Measurements from ENCODE around the gene KLHL40. TPM values are rescaled to one million over a fixed set of nuclear protein-coding genes. Genes with fewer than 3 reads are reported as not detected.

Gene KLHL40
- total and polyA plus RNA-seq, 11 donors = 0.19 to 6.8 (median 0.73) TPM; not detected in 1

DNA sequence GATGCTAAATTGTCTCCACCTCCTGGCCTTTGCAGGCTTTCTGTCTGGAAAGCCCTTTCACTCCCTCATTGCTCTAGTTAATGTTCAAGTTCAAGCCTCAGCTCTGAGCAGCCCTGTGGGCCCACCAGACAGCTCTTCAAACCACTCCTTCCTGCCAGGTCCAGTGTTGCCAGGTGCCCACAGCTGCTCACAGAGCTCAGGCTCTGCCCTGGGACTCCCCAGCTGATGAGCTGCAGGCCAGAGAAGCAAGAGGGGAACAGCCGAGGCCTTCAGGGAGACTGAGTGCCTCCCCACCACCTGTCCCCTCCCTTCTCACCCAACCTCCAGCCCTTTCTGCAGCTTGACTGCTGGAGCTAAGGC, 33.1 kb upstream of the KLHL40 start:
- WGBS, 4 donors = 25 to 50% (median 38%) methylated on average over 1 of the region's 1 CpG
- peak overlapping the region in 11 of 12 donors; percentile 84 to 99 (median 96) for H3K27ac ChIP-seq
- H3K4me1 ChIP-seq = peaks cover 11 to 85% (median 51%) of the 10 kb centered on the region in 12 donors
- TF ChIP-seq POLR2A (IDR thresholded peaks at IDR 0.05) = no peak
- TF ChIP-seq, protein P1, sequence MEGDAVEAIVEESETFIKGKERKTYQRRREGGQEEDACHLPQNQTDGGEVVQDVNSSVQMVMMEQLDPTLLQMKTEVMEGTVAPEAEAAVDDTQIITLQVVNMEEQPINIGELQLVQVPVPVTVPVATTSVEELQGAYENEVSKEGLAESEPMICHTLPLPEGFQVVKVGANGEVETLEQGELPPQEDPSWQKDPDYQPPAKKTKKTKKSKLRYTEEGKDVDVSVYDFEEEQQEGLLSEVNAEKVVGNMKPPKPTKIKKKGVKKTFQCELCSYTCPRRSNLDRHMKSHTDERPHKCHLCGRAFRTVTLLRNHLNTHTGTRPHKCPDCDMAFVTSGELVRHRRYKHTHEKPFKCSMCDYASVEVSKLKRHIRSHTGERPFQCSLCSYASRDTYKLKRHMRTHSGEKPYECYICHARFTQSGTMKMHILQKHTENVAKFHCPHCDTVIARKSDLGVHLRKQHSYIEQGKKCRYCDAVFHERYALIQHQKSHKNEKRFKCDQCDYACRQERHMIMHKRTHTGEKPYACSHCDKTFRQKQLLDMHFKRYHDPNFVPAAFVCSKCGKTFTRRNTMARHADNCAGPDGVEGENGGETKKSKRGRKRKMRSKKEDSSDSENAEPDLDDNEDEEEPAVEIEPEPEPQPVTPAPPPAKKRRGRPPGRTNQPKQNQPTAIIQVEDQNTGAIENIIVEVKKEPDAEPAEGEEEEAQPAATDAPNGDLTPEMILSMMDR (IDR thresholded peaks at IDR 0.05) = no peak
- ATAC-seq (no peak), DNase-seq (no peak)
- no peaks in the 10 kb centered on the region for H3K9me3 ChIP-seq
- H3K4me3 ChIP-seq = peak overlapping the region in 9 of 12 donors; percentile 68 to 99 (median 89)
- peaks cover 0 to 34% (median 27%) of the 10 kb centered on the region in 9 donors for H3K36me3 ChIP-seq
- no peaks in the 10 kb centered on the region for H3K27me3 ChIP-seq
- intact Hi-C loops (cut with DNase I) = loop anchor here (2.0 to 10.0 kb wide), 6 partner anchors 50 to 90 kb away; partner anchors contain the start of genes NKTR (in 7 of the 10) and SEC22C (in 2 of the 10)

DNA sequence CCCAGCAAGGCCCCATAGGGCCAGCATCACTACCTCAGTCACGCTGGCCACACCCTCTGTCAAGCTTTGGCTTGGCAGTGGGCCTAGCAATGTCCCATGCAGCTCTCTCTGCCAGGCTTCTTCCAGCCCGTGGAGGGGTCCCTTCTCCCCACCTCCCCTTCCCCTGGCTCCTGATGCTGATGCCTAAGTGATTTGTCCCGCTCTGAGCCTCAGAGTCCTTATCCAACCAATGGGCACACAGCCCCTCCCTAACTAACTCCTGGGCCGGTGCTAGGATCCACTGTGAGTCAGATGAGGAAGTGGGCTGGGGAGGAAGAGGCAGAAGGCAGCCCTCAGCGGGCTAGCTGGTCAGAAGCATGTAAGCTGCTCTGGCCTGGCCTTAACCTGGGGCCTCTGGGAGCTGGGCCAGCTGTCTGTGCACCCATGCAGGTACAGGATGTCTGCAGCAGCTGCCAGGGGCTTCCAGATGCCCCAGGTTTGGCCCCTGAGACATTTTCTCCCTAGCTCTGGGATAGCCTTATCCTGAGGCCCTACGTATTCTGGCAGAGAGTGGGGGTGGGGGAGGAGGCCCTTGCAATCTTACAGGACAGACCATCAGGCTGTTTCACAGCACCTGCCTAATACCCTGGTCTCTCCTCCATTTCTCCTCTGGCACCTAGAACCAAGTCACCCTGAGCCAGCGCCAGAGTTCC, 32.6 kb upstream of the KLHL40 start:
- Histone ChIP-seq H3K27me3 (no peaks in the 10 kb centered on the region), H3K4me1 (peaks cover 11 to 88% (median 51%) of the 10 kb centered on the region in 12 donors), H3K27ac (peak overlapping the region; percentile 84 to 99 (median 94)), H3K4me3 (peak overlapping the region in 11 of 12 donors; percentile 68 to 99 (median 89)), H3K36me3 (peaks cover 0 to 29% (median 21%) of the 10 kb centered on the region in 9 donors), H3K9me3 (no peaks in the 10 kb centered on the region)
- ATAC-seq (peak; percentile 16 to 58 (median 50)), DNase-seq (peak; percentile 60 to 77 (median 75))
- TF ChIP-seq, protein P1 (IDR thresholded peaks at IDR 0.05) = no peak
- peak in 1 of 2 donors; percentile 84 for TF ChIP-seq POLR2A (IDR thresholded peaks at IDR 0.05)
- intact Hi-C loops (cut with DNase I) = loop anchor here (1.0 to 10.0 kb wide), 7 partner anchors 50 to 92 kb away; partner anchors contain the start of genes NKTR (in 7 of the 10) and SEC22C (in 2 of the 10)
- WGBS, 4 donors = 8 to 22% (median 18%) methylated on average over 7 of the region's 7 CpGs

DNA sequence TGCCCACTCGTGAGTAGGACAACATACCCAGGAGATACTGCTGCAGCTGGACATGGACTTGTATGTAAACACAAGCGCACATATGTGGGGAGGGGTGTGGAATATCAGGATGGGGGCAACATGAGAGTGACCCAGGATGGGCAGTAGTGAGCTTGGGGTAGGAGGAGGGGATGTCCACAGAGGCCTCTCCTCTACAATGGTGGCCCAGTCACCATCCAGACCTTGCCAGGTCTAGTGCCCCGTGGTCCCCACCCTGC, 32.1 kb upstream of the KLHL40 start:
- WGBS, 4 donors = 21 to 35% (median 29%) methylated on average over 3 of the region's 3 CpGs
- Histone ChIP-seq H3K4me3 (peak overlapping the region; percentile 58 to 99 (median 86)), H3K27me3 (no peaks in the 10 kb centered on the region), H3K36me3 (peaks cover 0 to 25% (median 17%) of the 10 kb centered on the region in 9 donors), H3K4me1 (peaks cover 11 to 86% (median 51%) of the 10 kb centered on the region in 12 donors), H3K27ac (peak overlapping the region; percentile 84 to 99 (median 94)), H3K9me3 (no peaks in the 10 kb centered on the region)
- ATAC-seq = no peak
- DNase-seq = no peak
- TF ChIP-seq POLR2A (IDR thresholded peaks at IDR 0.05) = no peak
- TF ChIP-seq, protein P1 (IDR thresholded peaks at IDR 0.05) = no peak
- intact Hi-C loops (cut with DNase I) = loop anchor here (1.0 to 10.0 kb wide), 7 partner anchors 51 to 91 kb away; partner anchors contain the start of genes NKTR (in 7 of the 10) and SEC22C (in 2 of the 10)

Data from heart left ventricle (tissue), 16 donors.